ENCODE data around the gene MBNL1.

- TF ChIP-seq CTCF (IDR thresholded peaks at IDR 0.05) (no peak), POLR2A (IDR thresholded peaks at IDR 0.05) (no peak)
Observed at GRCh38 chr3:152348436-152349177, 79.9 kb downstream of the MBNL1 start.
